H1 (cell line): Measurements from ENCODE around the gene MIA2. TPM values are rescaled to one million over a fixed set of nuclear protein-coding genes. Genes with fewer than 3 reads are reported as not detected.
A peak's percentile ranks its signal among the peaks of the same experiment; 100 is the strongest.

Experiments used
- CTCF ChIA-PET: fragments of 300-600 bp; sonication (Branson Sonifier 250); formaldehyde crosslinking; loops from one replicate; lab custom pipeline; 2021; ENCODE audit not compliant: partially characterized antibody; lab: Charles Lee
- POLR2A ChIA-PET: fragments of 300-600 bp; sonication (Branson Sonifier 250); formaldehyde crosslinking; loops from one replicate; lab custom pipeline; 2021; ENCODE audit warnings: inconsistent platforms; ENCODE audit not compliant: partially characterized antibody; lab: Charles Lee
- DNase-seq, 2 experiments: peaks; one replicate each; pipeline versions ENCODE4 v3.0.0 to v3.0.0-alpha.2; 2010 to 2022; ENCODE audit warnings: low spot score in 2 of 2, low read depth in 1 of 2, mixed read lengths in 1 of 2
- FAIRE-seq: peaks from 2 replicates; lab custom pipeline; 2011; peaks lifted over from hg19 to GRCh38; lab: Jason Lieb, UNC
- H2AFZ ChIP-seq: 2 replicates; pipeline ENCODE4 v1.8.1; 2012; ENCODE audit warnings: low read length, inconsistent platforms
- H2AK5ac ChIP-seq: 2 replicates; pipeline ENCODE4 v1.6.1; 2013; ENCODE audit warnings: low read depth, low read length
- H2BK120ac ChIP-seq: replicated peaks from 2 replicates; pipeline ENCODE3; 2013; ENCODE audit warnings: low read depth, low read length, inconsistent platforms
- H2BK12ac ChIP-seq: 2 replicates; pipeline ENCODE4 v1.6.1; 2013; ENCODE audit warnings: low read depth, low read length
- H2BK15ac ChIP-seq: 2 replicates; pipeline ENCODE4 v1.6.1; 2013; ENCODE audit warnings: low read length
- H2BK20ac ChIP-seq: 2 replicates; pipeline ENCODE4 v1.6.1; 2013; ENCODE audit warnings: low read length
- H2BK5ac ChIP-seq: 2 replicates; pipeline ENCODE4 v1.6.1; 2013; ENCODE audit warnings: low read depth, low read length
- H3K14ac ChIP-seq: 2 replicates; pipeline ENCODE4 v1.6.1; 2013; ENCODE audit warnings: inconsistent platforms; ENCODE audit not compliant: insufficient read length
- H3K18ac ChIP-seq: 2 replicates; pipeline ENCODE4 v1.6.1; 2013; ENCODE audit warnings: low read length; ENCODE audit errors: extremely low read depth
- H3K23ac ChIP-seq: 2 replicates; pipeline ENCODE4 v1.6.1; 2013; ENCODE audit warnings: inconsistent platforms; ENCODE audit not compliant: insufficient read length
- H3K23me2 ChIP-seq: 2 replicates; pipeline ENCODE4 v1.6.1; 2013; ENCODE audit warnings: low read depth, low read length
- H3K27ac ChIP-seq: 2 replicates; pipeline ENCODE4 v1.6.1; 2011; ENCODE audit warnings: low read depth, low read length, inconsistent platforms
- H3K27me3 ChIP-seq, 4 experiments: replicated peaks in 1 of 4; 1 replicate in 1 of 4; 2 replicates in 3 of 4; pipeline versions ENCODE4 v1.6.1 to v1.8.1; 2011 to 2013; ENCODE audit warnings: low read length in 3 of 4, mild to moderate bottlenecking in 3 of 4, inconsistent platforms in 2 of 4, mixed read lengths in 2 of 4, moderate library complexity in 1 of 4; ENCODE audit not compliant: control insufficient read depth in 3 of 4, insufficient read depth in 3 of 4; ENCODE audit errors: extremely low read depth in 1 of 4
- H3K36me3 ChIP-seq, 4 experiments: 2 replicates each; pipeline versions ENCODE4 v1.6.1 to v1.8.1; 2011 to 2013; ENCODE audit warnings: mild to moderate bottlenecking in 4 of 4, low read length in 3 of 4, moderate library complexity in 2 of 4, control low read depth in 1 of 4, inconsistent platforms in 1 of 4; ENCODE audit not compliant: insufficient read depth in 4 of 4, control insufficient read depth in 2 of 4
- H3K4ac ChIP-seq: replicated peaks from 2 replicates; pipeline ENCODE3; 2013; ENCODE audit warnings: low read length, low read depth, mixed read lengths, inconsistent platforms; ENCODE audit not compliant: insufficient read length
- H3K4me1 ChIP-seq, 4 experiments: replicated peaks in 1 of 4; 1 replicate in 1 of 4; 2 replicates in 3 of 4; pipeline versions ENCODE4 v1.6.1 to v1.8.1; 2011 to 2013; ENCODE audit warnings: low read length in 3 of 4, inconsistent platforms in 2 of 4, mixed read lengths in 1 of 4; ENCODE audit not compliant: insufficient read depth in 4 of 4, control insufficient read depth in 3 of 4
- H3K4me2 ChIP-seq, 2 experiments: 2 replicates each; pipeline versions ENCODE4 v1.6.1 to v1.8.1; 2011 to 2013; ENCODE audit warnings: low read depth in 2 of 2, low read length in 2 of 2, control low read depth in 1 of 2, inconsistent platforms in 1 of 2, mild to moderate bottlenecking in 1 of 2; ENCODE audit not compliant: insufficient read depth in 1 of 2
- H3K4me3 ChIP-seq, 4 experiments: fragments of 200-600, 300-600 bp in 1 of 4; sonication (generic), shearing (Covaris generic), sonication (Bioruptor Twin) in 1 of 4; 2 replicates each; pipeline versions ENCODE4 v1.5.1 to v1.8.1; 2011 to 2016; ENCODE audit warnings: low read length in 4 of 4, low read depth in 3 of 4, control low read depth in 2 of 4, inconsistent platforms in 2 of 4, mild to moderate bottlenecking in 2 of 4, mixed read lengths in 1 of 4, moderate library complexity in 1 of 4; ENCODE audit not compliant: insufficient read depth in 2 of 4; ENCODE audit errors: extremely low read depth in 1 of 4
- H3K56ac ChIP-seq: replicated peaks from 2 replicates; pipeline ENCODE3; 2013; ENCODE audit warnings: low read depth, mild to moderate bottlenecking, mixed read lengths, low read length, inconsistent platforms; ENCODE audit not compliant: insufficient read length
- H3K79me1 ChIP-seq: 2 replicates; pipeline ENCODE4 v1.6.1; 2013; ENCODE audit warnings: low read depth, low read length, control low read depth
- H3K79me2 ChIP-seq, 2 experiments: 2 replicates each; pipeline versions ENCODE4 v1.6.1 to v1.8.1; 2012 to 2013; ENCODE audit warnings: low read length in 2 of 2, mild to moderate bottlenecking in 2 of 2, inconsistent platforms in 1 of 2; ENCODE audit not compliant: insufficient read depth in 2 of 2, control insufficient read depth in 1 of 2
- H3K9ac ChIP-seq, 4 experiments: replicated peaks in 1 of 4; 1 replicate in 1 of 4; 2 replicates in 3 of 4; pipeline versions ENCODE4 v1.6.1 to v1.8.1; 2011 to 2013; ENCODE audit warnings: low read depth in 3 of 4, low read length in 3 of 4, control low read depth in 2 of 4, mild to moderate bottlenecking in 2 of 4, moderate library complexity in 2 of 4, inconsistent platforms in 1 of 4; ENCODE audit errors: extremely low read depth in 1 of 4
- H3K9me3 ChIP-seq, 2 experiments: 2 replicates each; pipeline versions ENCODE4 v1.6.1 to v1.8.1; 2012 to 2013; ENCODE audit warnings: mild to moderate bottlenecking in 2 of 2, moderate library complexity in 2 of 2, control low read depth in 1 of 2, inconsistent platforms in 1 of 2, low read depth in 1 of 2, low read length in 1 of 2, mixed read lengths in 1 of 2; ENCODE audit not compliant: insufficient read depth in 2 of 2
- H4K20me1 ChIP-seq, 2 experiments: replicated peaks in 1 of 2; 2 replicates each; pipeline versions ENCODE3 to v1.8.1; 2011 to 2013; ENCODE audit warnings: inconsistent platforms in 2 of 2, low read length in 2 of 2, mild to moderate bottlenecking in 1 of 2; ENCODE audit not compliant: insufficient read depth in 2 of 2, control insufficient read depth in 1 of 2
- H4K5ac ChIP-seq: 2 replicates; pipeline ENCODE4 v1.6.1; 2013; ENCODE audit warnings: low read length, low read depth, mixed read lengths, inconsistent platforms; ENCODE audit not compliant: insufficient read length
- H4K8ac ChIP-seq: 2 replicates; pipeline ENCODE4 v1.8.0; 2013; ENCODE audit warnings: mild to moderate bottlenecking, moderate library complexity, low read length, inconsistent platforms; ENCODE audit not compliant: insufficient read depth; ENCODE audit errors: extremely low read depth
- H4K91ac ChIP-seq: replicated peaks from 2 replicates; pipeline ENCODE3; 2013; ENCODE audit warnings: low read length, mixed read lengths, inconsistent platforms; ENCODE audit not compliant: insufficient read length
- EP300 ChIP-seq, 2 experiments: IDR thresholded peaks; 1 replicate in 1 of 2; 2 replicates in 1 of 2; pipeline ENCODE4 v1.6.1; 2011 to 2012; ENCODE audit warnings: low read depth in 2 of 2, low read length in 2 of 2, mild to moderate bottlenecking in 2 of 2, borderline replicate concordance in 1 of 2, inconsistent platforms in 1 of 2, moderate library complexity in 1 of 2
- GTF2F1 ChIP-seq: IDR thresholded peaks from 2 replicates; pipeline ENCODE4 v1.6.1; 2012; ENCODE audit warnings: low read depth, low read length, improper control_type of control experiment, borderline replicate concordance
- KDM4A ChIP-seq: IDR thresholded peaks from one replicate; pipeline ENCODE4 v1.7.1; 2012; ENCODE audit warnings: low read depth, mild to moderate bottlenecking, moderate library complexity, low read length, inconsistent platforms; ENCODE audit not compliant: severe bottlenecking
- SIRT6 ChIP-seq: IDR thresholded peaks from one replicate; pipeline ENCODE4 v1.7.1; 2012; ENCODE audit warnings: low read length, inconsistent platforms
- WGBS, 2 experiments: shearing (Covaris generic) in 1 of 2; methylation state at CpG; one replicate each; pipeline versions ENCODE4 v1.1.6 to v1.1.7; 2013 to 2015; ENCODE audit warnings: low lambda C conversion rate in 2 of 2, mixed read lengths in 2 of 2, inconsistent platforms in 1 of 2, low coverage in 1 of 2, missing lambda C conversion rate in 1 of 2; ENCODE audit not compliant: insufficient replicate concordance in 2 of 2, insufficient coverage in 1 of 2, insufficient read length in 1 of 2; ENCODE audit errors: extremely low coverage in 1 of 2, missing lambda C conversion rate in 1 of 2; 5-methylcytosine and 5-hydroxymethylcytosine counted together
- polyA plus RNA-seq, 7 experiments: library from polyadenylated mRNA; depleted of rRNA in 3 of 7; stranded (reverse) in 5 of 7; unstranded in 2 of 7; fragments of >200 nt in 5 of 7; fragments of 200-250 nt in 2 of 7; gene quantifications; 1 replicate in 5 of 7; 2 replicates in 1 of 7; 4 replicates in 1 of 7; pipeline versions ENCODE4 v1.2.1 to v1.2.3, GENCODE V29; 2011 to 2013; ENCODE audit warnings: missing spikeins in 2 of 7, mixed read lengths in 2 of 7
- total RNA-seq: library from RNA; stranded (reverse); fragmentation: NEBNext Ultra II Directional; extraction: Animal tissue kit (Norgen Biotek cat#: 25700); gene quantifications from 2 replicates; pipeline ENCODE4 v1.2.1, GENCODE V29; 2021

Gene MIA2
- total and polyA plus RNA-seq, 2 of the 8 experiments (the other 6 are each of a cell fraction or from before 2014, with no cell fraction given): 10.1 to 15.0 TPM

DNA sequence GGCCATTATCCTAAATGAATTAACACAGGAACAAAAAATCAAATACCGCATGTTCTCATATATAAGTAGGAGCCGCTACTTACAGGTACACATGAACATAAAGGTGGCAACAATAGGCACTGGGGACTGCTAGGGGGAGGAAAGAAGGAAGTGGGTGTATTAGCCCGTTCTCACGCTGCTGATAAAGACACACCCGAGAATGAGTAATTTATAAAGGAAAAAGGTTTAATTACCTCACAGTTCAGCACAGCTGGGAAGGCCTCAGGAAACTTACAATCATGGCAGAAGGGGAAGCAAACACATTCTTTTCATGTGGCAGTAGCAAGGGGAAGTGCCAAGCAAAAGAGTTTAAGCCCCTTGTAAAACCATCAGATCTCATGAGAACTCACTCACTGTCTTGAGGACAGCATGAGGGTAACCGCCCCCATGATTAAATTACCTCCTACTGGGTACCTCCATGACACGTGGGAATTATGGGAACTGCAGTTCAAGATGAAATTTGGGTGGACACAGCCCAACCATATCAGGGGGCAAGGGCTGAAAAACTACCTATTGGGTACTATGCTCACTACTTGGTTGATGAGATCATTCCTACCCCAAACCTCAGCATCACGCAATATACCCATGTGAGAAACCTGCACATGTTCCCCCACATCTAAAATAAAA, 16.4 kb upstream of the MIA2 start:
- Histone ChIP-seq H2BK5ac (no peak overlapping the region), H3K4me1 (no peaks in the 10 kb centered on the region), H3K23ac (no peak overlapping the region), H3K4ac (no peak overlapping the region), H3K56ac (no peak overlapping the region), H2AFZ (peak overlapping the region; percentile 73; the same call in 1 of the 2 replicates), H4K20me1 (no peaks in the 10 kb centered on the region), H3K79me1 (no peaks in the 10 kb centered on the region), H3K79me2 (no peaks in the 10 kb centered on the region), H4K5ac (no peak overlapping the region), H2BK20ac (no peak overlapping the region), H3K4me3 (no peak overlapping the region), H3K4me2 (no peak overlapping the region), H2AK5ac (no peak overlapping the region), H3K18ac (0 out of 2 replicates have a peak overlapping the region, but pooled peaks have one; percentile 13), H2BK12ac (no peak overlapping the region), H3K9me3 (no peaks in the 10 kb centered on the region), H3K27ac (no peak overlapping the region), H3K27me3 (no peaks in the 10 kb centered on the region), H3K23me2 (no peaks in the 10 kb centered on the region), H4K8ac (no peak overlapping the region), H4K91ac (no peak overlapping the region), H3K9ac (no peak overlapping the region), H3K36me3 (no peaks in the 10 kb centered on the region), H2BK120ac (no peak overlapping the region), H2BK15ac (no peak overlapping the region), H3K14ac (no peak overlapping the region)
- POLR2A ChIA-PET: interaction anchor here (0.6 kb wide), 1 partner anchor 42 kb away, joined by 3 read pairs; no protein-coding TSS in a partner anchor
- no peak for TF ChIP-seq KDM4A
- TF ChIP-seq SIRT6: no peak
- no peak for TF ChIP-seq GTF2F1
- TF ChIP-seq EP300 (IDR thresholded peaks at IDR 0.05; ENCODE audit: borderline replicate concordance in 1 of 2, low read depth in 2 of 2, low read length in 2 of 2): no peak
- WGBS, 2 experiments: 90% methylated on average over 8 of the region's 8 CpGs; no CpG with 5 or more reads in 1 of the 2 experiments
- FAIRE-seq: no peak
- CTCF ChIA-PET: no interaction called here
- DNase-seq: no peak
